Thoracic aorta (tissue), 2 donors: ENCODE results near the gene SUN3. TPM values are rescaled to one million over a fixed set of nuclear protein-coding genes. Genes with fewer than 3 reads are reported as not detected.

Experiments used
- ATAC-seq: fragments of 150-250 bp; one replicate; pipeline ENCODE4 v1.8.0; 2017; ENCODE audit warnings: low read depth; ENCODE audit not compliant: insufficient number of reproducible peaks, low FRiP score
- DNase-seq: peaks from one replicate; pipeline ENCODE4 v3.0.0-alpha.2; 2020; ENCODE audit warnings: low spot score
- H3K27ac ChIP-seq, 2 donors: fragments of 200-600 bp; sonication (generic); 1 replicate in 1 of 2; 2 replicates in 1 of 2; pipeline ENCODE4 v1.5.1; 2016; ENCODE audit warnings: mild to moderate bottlenecking in 2 of 2, moderate library complexity in 2 of 2
- H3K27me3 ChIP-seq: fragments of 200-600 bp; sonication (generic); replicated peaks from 2 replicates; pipeline ENCODE4 v1.6.0; 2016; ENCODE audit warnings: mild to moderate bottlenecking; ENCODE audit not compliant: insufficient read depth
- H3K36me3 ChIP-seq: fragments of 200-600 bp; sonication (generic); one replicate; pipeline ENCODE4 v1.5.1; 2016
- H3K4me1 ChIP-seq, 2 donors: fragments of 200-600 bp; sonication (generic); 1 replicate in 1 of 2; 2 replicates in 1 of 2; pipeline versions ENCODE4 v1.5.1 to v1.6.0; 2016; ENCODE audit warnings: low read depth in 2 of 2, mild to moderate bottlenecking in 1 of 2; ENCODE audit not compliant: control insufficient read depth in 1 of 2
- H3K4me3 ChIP-seq: fragments of 200-600 bp; sonication (generic); 2 replicates; pipeline ENCODE4 v1.5.1; 2016; ENCODE audit warnings: mild to moderate bottlenecking
- H3K9me3 ChIP-seq: fragments of 200-600 bp; sonication (generic); 2 replicates; pipeline ENCODE4 v1.5.1; 2016
- CTCF ChIP-seq: fragments of 200-600 bp; sonication (generic); IDR thresholded peaks from one replicate; pipeline ENCODE4 v1.5.1; 2019; ENCODE audit warnings: antibody characterized with exemption
- total RNA-seq, 2 donors: library from RNA; depleted of rRNA; stranded (reverse); fragments of >200 nt; gene quantifications; one replicate each; pipeline versions ENCODE4 v1.1.0 to v1.2.3, GENCODE V29; 2016

Gene SUN3
- total RNA-seq, 2 donors from 2014 or later: not detected

GRCh38 chr7:47947355-47947749 lies 81.6 kb downstream of the SUN3 start:
- TF ChIP-seq CTCF: no peak
- Histone ChIP-seq H3K27me3 (no peaks in the 10 kb centered on the region), H3K9me3 (no peaks in the 10 kb centered on the region), H3K4me3 (no peak overlapping the region), H3K27ac (no peak overlapping the region), H3K36me3 (no peaks in the 10 kb centered on the region), H3K4me1 (no peaks in the 10 kb centered on the region)
- ATAC-seq (no peak), DNase-seq (no peak)

- H3K27ac ChIP-seq: no peak overlapping the region
- no peak for TF ChIP-seq CTCF
- H3K4me1 ChIP-seq: peaks cover 4% of the 10 kb centered on the region in 2 donors
- DNase-seq: no peak
- H3K36me3 ChIP-seq: no peaks in the 10 kb centered on the region
- no peak for ATAC-seq
- no peaks in the 10 kb centered on the region for H3K9me3 ChIP-seq
- H3K27me3 ChIP-seq: no peaks in the 10 kb centered on the region
- H3K4me3 ChIP-seq: no peak overlapping the region
Measured at GRCh38 chr7:47946581-47947354, 82.1 kb downstream of the SUN3 start.

- Histone ChIP-seq H3K27ac (no peak overlapping the region), H3K27me3 (no peaks in the 10 kb centered on the region), H3K36me3 (no peaks in the 10 kb centered on the region), H3K4me1 (peaks cover 14 to 17% of the 10 kb centered on the region in 2 donors), H3K4me3 (no peak overlapping the region), H3K9me3 (no peaks in the 10 kb centered on the region)
- peak; percentile 34 for ATAC-seq
- DNase-seq: peak; percentile 62
- TF ChIP-seq CTCF: peak; percentile 70
Measured at GRCh38 chr7:47945261-47946015, 83.5 kb downstream of the SUN3 start.

- ATAC-seq (no peak), DNase-seq (no peak)
- Histone ChIP-seq H3K4me3 (no peak overlapping the region), H3K27me3 (no peaks in the 10 kb centered on the region), H3K27ac (no peak overlapping the region), H3K9me3 (no peaks in the 10 kb centered on the region), H3K4me1 (peaks cover 14 to 24% of the 10 kb centered on the region in 2 donors), H3K36me3 (no peaks in the 10 kb centered on the region)
- TF ChIP-seq CTCF: no peak
Measured at GRCh38 chr7:47944536-47945260, 84.2 kb downstream of the SUN3 start.
